ENCODE results near the gene PPM1H.

DNA sequence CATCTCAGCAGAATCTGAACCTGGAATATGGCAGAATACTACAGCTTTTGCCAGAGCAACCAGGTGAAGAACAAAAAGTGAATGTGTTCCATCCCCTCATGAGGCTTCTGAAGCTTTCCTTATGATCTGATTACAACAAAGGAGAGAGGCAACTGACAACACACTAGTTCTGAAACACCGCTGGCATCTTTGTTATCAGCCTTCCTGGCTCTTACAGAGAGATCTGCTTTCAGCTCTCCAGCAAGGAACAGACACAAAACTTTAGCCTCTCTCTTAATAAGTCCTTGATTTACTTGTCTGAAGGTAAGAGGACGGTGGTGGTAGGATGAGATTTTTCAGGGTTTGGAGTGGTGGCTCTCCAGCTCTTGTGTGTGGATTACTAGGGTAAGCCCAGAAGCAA lies 227.0 kb downstream of the PPM1H start:
- TF ChIP-seq, protein P1, sequence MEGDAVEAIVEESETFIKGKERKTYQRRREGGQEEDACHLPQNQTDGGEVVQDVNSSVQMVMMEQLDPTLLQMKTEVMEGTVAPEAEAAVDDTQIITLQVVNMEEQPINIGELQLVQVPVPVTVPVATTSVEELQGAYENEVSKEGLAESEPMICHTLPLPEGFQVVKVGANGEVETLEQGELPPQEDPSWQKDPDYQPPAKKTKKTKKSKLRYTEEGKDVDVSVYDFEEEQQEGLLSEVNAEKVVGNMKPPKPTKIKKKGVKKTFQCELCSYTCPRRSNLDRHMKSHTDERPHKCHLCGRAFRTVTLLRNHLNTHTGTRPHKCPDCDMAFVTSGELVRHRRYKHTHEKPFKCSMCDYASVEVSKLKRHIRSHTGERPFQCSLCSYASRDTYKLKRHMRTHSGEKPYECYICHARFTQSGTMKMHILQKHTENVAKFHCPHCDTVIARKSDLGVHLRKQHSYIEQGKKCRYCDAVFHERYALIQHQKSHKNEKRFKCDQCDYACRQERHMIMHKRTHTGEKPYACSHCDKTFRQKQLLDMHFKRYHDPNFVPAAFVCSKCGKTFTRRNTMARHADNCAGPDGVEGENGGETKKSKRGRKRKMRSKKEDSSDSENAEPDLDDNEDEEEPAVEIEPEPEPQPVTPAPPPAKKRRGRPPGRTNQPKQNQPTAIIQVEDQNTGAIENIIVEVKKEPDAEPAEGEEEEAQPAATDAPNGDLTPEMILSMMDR (IDR thresholded peaks at IDR 0.05 in 4 of 5, conservative IDR thresholded peaks at IDR 0.05 in 1 of 5): no peak
- TF ChIP-seq POLR2A (IDR thresholded peaks at IDR 0.05): no peak

Measured in gastrocnemius medialis (tissue), 4 donors.